NB4 (cell line): ENCODE results near the gene PUDP.

Experiments
- MYC ChIP-seq: IDR thresholded peaks from 2 replicates; pipeline ENCODE4 v1.6.1; 2011; ENCODE audit warnings: low read depth, low read length
- POLR2A ChIP-seq: IDR thresholded peaks from 2 replicates; pipeline ENCODE4 v1.6.1; 2011; ENCODE audit warnings: mild to moderate bottlenecking; ENCODE audit not compliant: insufficient read length; ENCODE audit errors: extremely low read depth
- TF ChIP-seq, protein P1 (sequence below): IDR thresholded peaks from 2 replicates; pipeline ENCODE4 v1.6.1; 2011; ENCODE audit warnings: low read depth, low read length
- TF ChIP-seq, protein P2 (sequence below): IDR thresholded peaks from one replicate; pipeline ENCODE4 v1.5.1; 2012; ENCODE audit warnings: low read depth, low read length

DNA sequence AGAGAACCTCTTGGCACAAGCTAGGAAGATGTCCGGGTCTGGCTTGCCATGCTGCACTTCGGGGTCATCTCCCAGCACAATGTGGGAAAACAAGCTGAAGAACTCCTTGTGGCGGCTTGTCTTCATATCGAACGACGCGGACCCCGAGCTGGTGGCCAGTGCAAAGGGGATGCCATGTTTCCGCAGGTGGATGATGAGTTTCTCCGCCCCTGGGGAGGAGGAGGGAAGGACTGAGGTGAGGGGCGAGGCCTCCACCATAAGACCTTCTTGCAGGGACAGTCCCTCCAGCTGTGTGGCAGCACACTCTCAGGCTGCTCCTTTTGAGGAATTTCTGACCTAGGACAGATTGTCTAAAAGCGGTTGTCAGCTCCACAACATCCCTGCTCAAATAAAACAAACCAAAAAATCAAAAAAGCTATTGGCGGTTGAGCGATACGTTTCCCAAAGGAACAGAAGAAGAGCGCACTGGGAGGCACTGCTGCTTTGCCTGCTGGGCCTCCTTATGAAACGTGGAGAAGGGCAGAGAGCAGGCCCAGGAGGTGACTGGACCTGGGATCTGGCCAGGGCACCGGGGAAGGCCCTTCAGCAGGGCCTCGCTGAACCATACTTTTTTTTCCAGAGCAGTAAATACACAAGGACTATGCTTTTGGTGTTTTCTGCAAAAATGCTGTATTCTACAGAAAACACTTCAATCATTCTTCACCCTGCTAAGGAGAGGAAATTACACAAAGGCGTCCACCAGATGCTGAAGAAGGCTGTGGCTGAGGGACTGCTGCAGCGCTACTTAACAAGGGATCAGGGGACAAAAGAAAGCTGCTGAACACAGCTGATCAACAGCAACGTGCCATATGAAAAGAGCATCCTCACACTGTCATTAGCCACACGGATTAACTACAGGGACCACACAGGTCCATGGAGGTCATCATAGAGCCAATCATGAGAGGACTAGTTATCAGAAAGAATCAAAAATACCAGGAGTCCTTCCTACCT, 70.4 kb downstream of the PUDP start:
- TF ChIP-seq, protein P1, sequence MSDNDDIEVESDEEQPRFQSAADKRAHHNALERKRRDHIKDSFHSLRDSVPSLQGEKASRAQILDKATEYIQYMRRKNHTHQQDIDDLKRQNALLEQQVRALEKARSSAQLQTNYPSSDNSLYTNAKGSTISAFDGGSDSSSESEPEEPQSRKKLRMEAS, result no peak
- TF ChIP-seq, protein P2, sequence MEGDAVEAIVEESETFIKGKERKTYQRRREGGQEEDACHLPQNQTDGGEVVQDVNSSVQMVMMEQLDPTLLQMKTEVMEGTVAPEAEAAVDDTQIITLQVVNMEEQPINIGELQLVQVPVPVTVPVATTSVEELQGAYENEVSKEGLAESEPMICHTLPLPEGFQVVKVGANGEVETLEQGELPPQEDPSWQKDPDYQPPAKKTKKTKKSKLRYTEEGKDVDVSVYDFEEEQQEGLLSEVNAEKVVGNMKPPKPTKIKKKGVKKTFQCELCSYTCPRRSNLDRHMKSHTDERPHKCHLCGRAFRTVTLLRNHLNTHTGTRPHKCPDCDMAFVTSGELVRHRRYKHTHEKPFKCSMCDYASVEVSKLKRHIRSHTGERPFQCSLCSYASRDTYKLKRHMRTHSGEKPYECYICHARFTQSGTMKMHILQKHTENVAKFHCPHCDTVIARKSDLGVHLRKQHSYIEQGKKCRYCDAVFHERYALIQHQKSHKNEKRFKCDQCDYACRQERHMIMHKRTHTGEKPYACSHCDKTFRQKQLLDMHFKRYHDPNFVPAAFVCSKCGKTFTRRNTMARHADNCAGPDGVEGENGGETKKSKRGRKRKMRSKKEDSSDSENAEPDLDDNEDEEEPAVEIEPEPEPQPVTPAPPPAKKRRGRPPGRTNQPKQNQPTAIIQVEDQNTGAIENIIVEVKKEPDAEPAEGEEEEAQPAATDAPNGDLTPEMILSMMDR, result no peak
- TF ChIP-seq POLR2A (no peak), MYC (no peak)
